ENCODE results near the gene SUFU. TPM values are rescaled to one million over a fixed set of nuclear protein-coding genes. Genes with fewer than 3 reads are reported as not detected.
A peak's percentile ranks its signal among the peaks of the same experiment; 100 is the strongest.
"Not testable (repeated sequence)": the region's sequence is repeated elsewhere in the genome, so short reads cannot be mapped to it uniquely, and the experiment has no call there.

The SUFU gene
- total RNA-seq, 1 donor = 3.6 TPM

DNA sequence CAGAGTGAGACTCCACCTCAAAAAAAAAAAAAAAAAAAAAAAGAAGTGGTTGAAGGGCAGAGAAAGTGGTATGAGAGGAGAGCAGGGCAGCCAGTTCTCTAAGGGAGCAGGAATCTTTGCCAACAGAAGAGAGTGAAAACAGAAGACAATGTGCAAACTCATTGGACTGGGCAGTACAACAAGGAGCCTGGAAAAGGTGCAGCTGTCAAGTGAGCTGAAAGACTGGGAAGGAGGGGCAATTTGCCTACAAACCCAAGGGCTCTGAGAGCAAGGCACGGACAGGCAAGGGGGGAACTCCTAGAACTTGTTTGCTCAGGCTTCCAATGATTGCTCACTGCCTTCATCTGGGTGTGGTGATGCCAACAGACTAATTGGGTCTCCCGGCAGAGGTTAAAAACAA is 10.8 kb upstream of the SUFU start:
- H3K4me1 ChIP-seq (ENCODE audit: insufficient read depth, low read length) = no peaks in the 10 kb centered on the region
- DNase-seq (ENCODE audit: insufficient read length, low spot score, missing footprints) = no peak
- peaks cover 41% of the 10 kb centered on the region for H4K20me1 ChIP-seq (ENCODE audit: insufficient read depth, low read length)
- H2AFZ ChIP-seq (ENCODE audit: low read length) = no peak overlapping the region
- no peak overlapping the region for H3K4me3 ChIP-seq (ENCODE audit: insufficient read depth, low read length)
- TF ChIP-seq, protein P1, sequence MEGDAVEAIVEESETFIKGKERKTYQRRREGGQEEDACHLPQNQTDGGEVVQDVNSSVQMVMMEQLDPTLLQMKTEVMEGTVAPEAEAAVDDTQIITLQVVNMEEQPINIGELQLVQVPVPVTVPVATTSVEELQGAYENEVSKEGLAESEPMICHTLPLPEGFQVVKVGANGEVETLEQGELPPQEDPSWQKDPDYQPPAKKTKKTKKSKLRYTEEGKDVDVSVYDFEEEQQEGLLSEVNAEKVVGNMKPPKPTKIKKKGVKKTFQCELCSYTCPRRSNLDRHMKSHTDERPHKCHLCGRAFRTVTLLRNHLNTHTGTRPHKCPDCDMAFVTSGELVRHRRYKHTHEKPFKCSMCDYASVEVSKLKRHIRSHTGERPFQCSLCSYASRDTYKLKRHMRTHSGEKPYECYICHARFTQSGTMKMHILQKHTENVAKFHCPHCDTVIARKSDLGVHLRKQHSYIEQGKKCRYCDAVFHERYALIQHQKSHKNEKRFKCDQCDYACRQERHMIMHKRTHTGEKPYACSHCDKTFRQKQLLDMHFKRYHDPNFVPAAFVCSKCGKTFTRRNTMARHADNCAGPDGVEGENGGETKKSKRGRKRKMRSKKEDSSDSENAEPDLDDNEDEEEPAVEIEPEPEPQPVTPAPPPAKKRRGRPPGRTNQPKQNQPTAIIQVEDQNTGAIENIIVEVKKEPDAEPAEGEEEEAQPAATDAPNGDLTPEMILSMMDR (IDR thresholded peaks at IDR 0.05; ENCODE audit: extremely low read depth, low read depth, low read length) = no peak
- peaks cover 25% of the 10 kb centered on the region for H3K36me3 ChIP-seq (ENCODE audit: insufficient read depth, low read length)
- no peaks in the 10 kb centered on the region for H3K9me3 ChIP-seq (ENCODE audit: low read depth, low read length)
- no peaks in the 10 kb centered on the region for H3K27me3 ChIP-seq (ENCODE audit: insufficient read depth, low read length)
- no peak overlapping the region for H3K27ac ChIP-seq (ENCODE audit: low read depth, low read length)
- no peak overlapping the region for H3K4me2 ChIP-seq (ENCODE audit: insufficient read depth, low read length)
- peaks cover 85% of the 10 kb centered on the region for H3K79me2 ChIP-seq (ENCODE audit: insufficient read depth, low read length)

DNA sequence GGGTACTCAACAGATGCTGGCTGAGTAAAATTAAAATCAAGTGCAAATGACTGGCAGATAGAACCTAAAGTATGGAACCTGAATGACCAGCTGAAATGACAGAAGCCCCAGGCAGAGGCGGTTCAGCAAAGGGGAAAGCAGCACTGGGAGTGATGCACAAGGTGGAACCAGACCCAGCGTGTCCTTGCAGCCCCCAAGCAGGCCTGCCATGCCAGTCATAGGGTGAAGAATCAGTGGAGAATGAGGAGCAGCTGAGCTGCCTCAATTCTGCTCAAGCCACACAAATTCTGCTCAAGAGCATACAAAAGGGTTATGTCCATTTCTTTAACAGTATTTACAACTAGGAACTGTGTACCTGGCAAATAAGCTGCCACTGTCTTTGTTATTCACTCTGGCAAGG is 10.0 kb upstream of the SUFU start:
- Histone ChIP-seq H4K20me1 (ENCODE audit: insufficient read depth, low read length) (peaks cover 41% of the 10 kb centered on the region), H3K79me2 (ENCODE audit: insufficient read depth, low read length) (peaks cover 85% of the 10 kb centered on the region), H3K27me3 (ENCODE audit: insufficient read depth, low read length) (no peaks in the 10 kb centered on the region), H3K9me3 (ENCODE audit: low read depth, low read length) (no peaks in the 10 kb centered on the region), H3K4me3 (ENCODE audit: insufficient read depth, low read length) (no peak overlapping the region), H3K27ac (ENCODE audit: low read depth, low read length) (no peak overlapping the region), H2AFZ (ENCODE audit: low read length) (no peak overlapping the region), H3K4me1 (ENCODE audit: insufficient read depth, low read length) (no peaks in the 10 kb centered on the region), H3K4me2 (ENCODE audit: insufficient read depth, low read length) (no peak overlapping the region), H3K36me3 (ENCODE audit: insufficient read depth, low read length) (peaks cover 17% of the 10 kb centered on the region)
- no peak for DNase-seq (ENCODE audit: insufficient read length, low spot score, missing footprints)
- TF ChIP-seq, protein P1 (IDR thresholded peaks at IDR 0.05; ENCODE audit: extremely low read depth, low read depth, low read length) = no peak

DNA sequence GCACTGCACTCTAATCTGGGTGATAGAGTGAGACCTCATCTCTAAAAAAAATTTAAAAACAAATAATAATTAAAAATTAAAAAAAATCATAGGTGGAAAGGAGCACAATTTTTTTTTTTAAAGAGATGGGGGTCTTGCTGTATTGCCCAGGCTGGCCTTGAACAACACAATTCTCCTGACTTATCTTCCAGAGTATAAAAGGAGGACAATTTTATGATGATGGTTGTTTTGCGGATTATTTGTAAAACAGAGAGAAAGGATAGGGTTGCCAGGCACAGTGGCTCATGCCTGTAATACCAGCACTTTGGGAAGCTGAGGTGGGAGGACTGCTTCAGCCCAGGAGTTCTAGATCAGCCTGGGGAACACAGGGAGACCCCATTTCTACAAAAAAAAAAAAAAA is 6.2 kb upstream of the SUFU start:
- Histone ChIP-seq H3K27me3 (ENCODE audit: insufficient read depth, low read length) (no peaks in the 10 kb centered on the region), H3K9me3 (ENCODE audit: low read depth, low read length) (no peaks in the 10 kb centered on the region), H3K27ac (ENCODE audit: low read depth, low read length) (no peak overlapping the region), H4K20me1 (ENCODE audit: insufficient read depth, low read length) (peaks cover 56% of the 10 kb centered on the region), H3K4me2 (ENCODE audit: insufficient read depth, low read length) (no peak overlapping the region), H3K4me3 (ENCODE audit: insufficient read depth, low read length) (no peak overlapping the region), H3K79me2 (ENCODE audit: insufficient read depth, low read length) (peaks cover 87% of the 10 kb centered on the region), H2AFZ (ENCODE audit: low read length) (no peak overlapping the region), H3K4me1 (ENCODE audit: insufficient read depth, low read length) (peaks cover 6% of the 10 kb centered on the region), H3K36me3 (ENCODE audit: insufficient read depth, low read length) (no peaks in the 10 kb centered on the region)
- TF ChIP-seq, protein P1 (IDR thresholded peaks at IDR 0.05; ENCODE audit: extremely low read depth, low read depth, low read length) = no peak
- DNase-seq (ENCODE audit: insufficient read length, low spot score, missing footprints) = no peak

DNA sequence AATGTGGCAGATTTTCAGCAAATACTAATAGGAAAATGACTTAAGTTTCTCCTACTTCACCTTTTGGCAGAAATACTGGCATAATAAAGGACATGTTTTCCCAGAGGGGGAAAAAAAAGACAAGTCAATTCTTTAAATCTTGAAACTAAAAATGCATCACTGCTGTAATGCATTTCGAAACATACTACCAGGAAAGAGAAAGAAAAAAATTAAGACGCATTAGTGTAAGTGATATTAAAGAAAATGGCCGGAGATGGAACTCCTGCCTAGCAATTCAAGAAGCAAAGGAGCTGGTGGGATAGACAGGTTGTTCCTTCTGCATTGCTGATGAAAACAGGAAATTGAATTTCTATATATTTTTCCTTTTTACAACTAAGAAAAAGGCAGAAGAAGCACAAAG is 4.4 kb upstream of the SUFU start:
- H3K36me3 ChIP-seq (ENCODE audit: insufficient read depth, low read length) = no peaks in the 10 kb centered on the region
- no peaks in the 10 kb centered on the region for H3K27me3 ChIP-seq (ENCODE audit: insufficient read depth, low read length)
- TF ChIP-seq, protein P1 (IDR thresholded peaks at IDR 0.05; ENCODE audit: extremely low read depth, low read depth, low read length) = no peak
- no peak overlapping the region for H3K4me2 ChIP-seq (ENCODE audit: insufficient read depth, low read length)
- no peak for DNase-seq (ENCODE audit: insufficient read length, low spot score, missing footprints)
- peaks cover 48% of the 10 kb centered on the region for H4K20me1 ChIP-seq (ENCODE audit: insufficient read depth, low read length)
- H3K4me1 ChIP-seq (ENCODE audit: insufficient read depth, low read length) = peaks cover 15% of the 10 kb centered on the region
- H2AFZ ChIP-seq (ENCODE audit: low read length) = no peak overlapping the region
- H3K9me3 ChIP-seq (ENCODE audit: low read depth, low read length) = no peaks in the 10 kb centered on the region
- no peak overlapping the region for H3K4me3 ChIP-seq (ENCODE audit: insufficient read depth, low read length)
- no peak overlapping the region for H3K27ac ChIP-seq (ENCODE audit: low read depth, low read length)
- peaks cover 74% of the 10 kb centered on the region for H3K79me2 ChIP-seq (ENCODE audit: insufficient read depth, low read length)

DNA sequence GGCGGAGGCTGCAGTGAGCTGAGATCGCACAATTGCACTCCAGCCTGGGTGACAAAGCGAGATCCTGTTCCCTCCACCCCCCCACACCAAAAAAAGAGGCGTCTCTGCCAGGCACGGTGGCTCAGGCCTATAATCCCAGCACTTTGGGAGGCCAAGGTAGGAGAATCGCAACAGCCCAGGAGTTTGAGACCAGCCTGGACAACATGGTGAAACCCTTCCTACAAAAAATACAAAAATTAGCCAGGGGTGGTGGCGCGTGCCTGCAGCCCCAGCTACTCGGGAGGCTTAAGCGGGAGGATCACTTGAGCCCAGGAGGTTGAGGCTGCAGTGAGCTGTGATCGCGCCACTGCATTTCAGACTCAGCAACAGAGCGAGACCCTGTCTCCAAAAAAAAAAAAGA is 3.1 kb upstream of the SUFU start:
- H3K79me2 ChIP-seq (ENCODE audit: insufficient read depth, low read length) = peaks cover 76% of the 10 kb centered on the region
- peak overlapping the region; percentile 80 for H3K4me2 ChIP-seq (ENCODE audit: insufficient read depth, low read length)
- peaks cover 22% of the 10 kb centered on the region for H3K4me1 ChIP-seq (ENCODE audit: insufficient read depth, low read length)
- H3K27me3 ChIP-seq (ENCODE audit: insufficient read depth, low read length); DNase-seq (ENCODE audit: insufficient read length, low spot score, missing footprints); H3K36me3 ChIP-seq (ENCODE audit: insufficient read depth, low read length); H3K4me3 ChIP-seq (ENCODE audit: insufficient read depth, low read length); H2AFZ ChIP-seq (ENCODE audit: low read length); H3K27ac ChIP-seq (ENCODE audit: low read depth, low read length); H3K9me3 ChIP-seq (ENCODE audit: low read depth, low read length): not testable (repeated sequence)
- H4K20me1 ChIP-seq (ENCODE audit: insufficient read depth, low read length) = peaks cover 59% of the 10 kb centered on the region

Data from osteoblast (primary cell).